Measurements from ENCODE around the gene ZNF483. TPM values are rescaled to one million over a fixed set of nuclear protein-coding genes. Genes with fewer than 3 reads are reported as not detected.

The ZNF483 gene
- total RNA-seq (10 to 100 TPM; 25.1 to 28.6 TPM), polyA plus RNA-seq (ENCODE audit: insufficient read depth, low read depth, low replicate concordance) (10.5 TPM)
- long read RNA-seq, donor 1, partial matches to known transcripts: 0 of 2 reads
- long read RNA-seq, donor 1, other reads (novel, unspliced or antisense): 0 of 2 reads
- long read RNA-seq, donor 2, partial matches to known transcripts: 6 of 13 reads
- long read RNA-seq, donor 2, other reads (novel, unspliced or antisense): 6 of 13 reads

DNA sequence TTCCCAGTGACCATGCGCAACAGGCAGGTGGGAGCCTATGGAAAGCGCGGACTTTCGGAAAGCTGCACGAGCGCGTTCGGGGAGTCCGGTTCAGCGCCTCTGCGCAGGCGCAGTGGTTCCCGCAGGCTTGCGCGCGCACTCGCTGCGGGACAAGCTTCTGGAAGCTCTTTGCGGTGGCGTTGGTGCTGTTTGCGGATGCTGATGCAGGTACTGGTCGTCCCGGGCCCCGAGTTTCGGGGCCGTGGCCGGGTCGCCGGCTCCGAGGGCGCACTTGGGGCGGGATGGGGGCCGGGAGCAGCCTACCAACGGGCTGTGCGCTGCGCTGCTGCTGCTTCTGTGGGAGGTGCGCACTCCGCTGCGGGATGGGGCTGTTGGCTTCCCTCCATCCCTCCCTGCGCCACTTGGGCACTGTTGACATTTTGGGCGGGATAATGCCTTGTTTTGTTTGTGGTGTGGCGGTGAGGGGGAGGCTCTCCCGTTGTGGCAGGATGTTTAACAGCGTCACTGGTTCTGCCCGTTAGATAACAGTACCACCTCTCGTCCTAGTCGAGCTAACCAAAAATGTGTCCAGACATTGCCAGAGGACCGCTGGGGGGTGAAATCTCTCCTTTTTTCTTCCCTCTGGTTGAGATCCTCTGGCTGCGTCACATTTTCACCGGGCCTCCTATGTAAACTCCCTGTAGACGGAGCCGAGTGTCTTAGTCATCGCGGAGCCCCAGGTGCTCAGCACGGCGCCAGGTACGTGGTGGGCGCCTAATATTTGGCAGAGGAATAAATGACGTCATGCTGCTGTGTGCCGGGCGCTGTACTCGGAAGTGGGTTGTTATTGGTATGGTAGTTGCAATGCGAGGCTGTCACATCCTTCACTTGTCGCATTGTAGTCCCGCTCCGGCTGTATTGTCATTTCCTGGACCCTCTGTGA lies at the start of gene ZNF483:
Gene ZNF483, plus strand, starts transcription at position 124 of the 922 bp plus-strand sequence. CDS start 2,217 bp downstream, outside the sequence.
- intact Hi-C loops (cut with DNase I; ENCODE audit: low total_unique reads): no loop called here
- DNase-seq: peak; percentile 88

DNA sequence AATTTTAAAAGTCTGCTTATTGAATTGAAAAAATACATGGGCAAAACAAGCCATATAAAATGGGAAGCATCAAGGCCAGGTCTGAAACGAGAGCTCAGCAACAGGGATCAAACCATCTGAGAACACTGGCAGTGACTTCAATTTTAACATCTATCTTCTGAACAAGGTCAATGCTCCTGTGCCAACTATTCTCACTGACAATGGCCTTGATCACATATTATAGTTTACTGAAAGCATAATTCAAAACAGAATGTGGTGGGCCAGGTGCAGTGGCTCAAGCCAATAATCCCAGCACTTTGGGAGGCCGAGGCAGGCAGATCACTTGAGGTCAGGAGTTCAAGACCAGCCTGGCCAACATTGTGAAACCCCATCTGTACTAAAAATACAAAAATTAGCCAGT lies 49.8 kb upstream of the ZNF483 start:
- 38 to 53% methylated on average over 2 of the region's 2 CpGs for WGBS, 2 donors
- intact Hi-C loops (cut with DNase I; ENCODE audit: low total_unique reads): no loop called here
- Histone ChIP-seq H3K36me3 (ENCODE audit: low read depth, missing control alignments) (no peaks in the 10 kb centered on the region), H3K27ac (no peak overlapping the region), H3K4me1 (peaks cover 10% of the 10 kb centered on the region), H3K27me3 (no peaks in the 10 kb centered on the region), H3K9me3 (no peaks in the 10 kb centered on the region), H3K4me3 (no peak overlapping the region)
- no peak for DNase-seq
- TF ChIP-seq POLR2A (IDR thresholded peaks at IDR 0.05): no peak
- no peak for TF ChIP-seq CTCF (IDR thresholded peaks at IDR 0.05)

More for the DNA sequence above, at the start of gene ZNF483:
- peak within 1 kb of the TSS; percentile 73 to 77 for H3K27ac ChIP-seq
- WGBS, 2 donors: 1% methylated on average over 25 to 65 of the region's 66 CpGs
- H3K4me3 ChIP-seq: peak within 1 kb of the TSS; percentile 70 to 89
- no peaks in the 10 kb centered on the region for H3K27me3 ChIP-seq
- no peaks in the 10 kb centered on the region for H3K9me3 ChIP-seq
- no peaks in the 10 kb centered on the region for H3K36me3 ChIP-seq (ENCODE audit: low read depth, missing control alignments)
- peaks cover 5% of the 10 kb centered on the region for H3K4me1 ChIP-seq
- no peak for TF ChIP-seq POLR2A (IDR thresholded peaks at IDR 0.05)
- TF ChIP-seq CTCF (IDR thresholded peaks at IDR 0.05): no peak

GRCh38 chr9:111477677-111478076 lies 47.3 kb upstream of the ZNF483 start:
- TF ChIP-seq POLR2A (IDR thresholded peaks at IDR 0.05) (no peak), CTCF (IDR thresholded peaks at IDR 0.05) (no peak)
- no peaks in the 10 kb centered on the region for H3K9me3 ChIP-seq
- H3K27ac ChIP-seq: no peak overlapping the region
- intact Hi-C loops (cut with DNase I; ENCODE audit: low total_unique reads): no loop called here
- H3K27me3 ChIP-seq: no peaks in the 10 kb centered on the region
- H3K36me3 ChIP-seq (ENCODE audit: low read depth, missing control alignments): no peaks in the 10 kb centered on the region
- 85 to 95% methylated on average over 3 of the region's 3 CpGs for WGBS, 2 donors
- no peak for DNase-seq
- peaks cover 17% of the 10 kb centered on the region for H3K4me1 ChIP-seq
- H3K4me3 ChIP-seq: no peak overlapping the region

DNA sequence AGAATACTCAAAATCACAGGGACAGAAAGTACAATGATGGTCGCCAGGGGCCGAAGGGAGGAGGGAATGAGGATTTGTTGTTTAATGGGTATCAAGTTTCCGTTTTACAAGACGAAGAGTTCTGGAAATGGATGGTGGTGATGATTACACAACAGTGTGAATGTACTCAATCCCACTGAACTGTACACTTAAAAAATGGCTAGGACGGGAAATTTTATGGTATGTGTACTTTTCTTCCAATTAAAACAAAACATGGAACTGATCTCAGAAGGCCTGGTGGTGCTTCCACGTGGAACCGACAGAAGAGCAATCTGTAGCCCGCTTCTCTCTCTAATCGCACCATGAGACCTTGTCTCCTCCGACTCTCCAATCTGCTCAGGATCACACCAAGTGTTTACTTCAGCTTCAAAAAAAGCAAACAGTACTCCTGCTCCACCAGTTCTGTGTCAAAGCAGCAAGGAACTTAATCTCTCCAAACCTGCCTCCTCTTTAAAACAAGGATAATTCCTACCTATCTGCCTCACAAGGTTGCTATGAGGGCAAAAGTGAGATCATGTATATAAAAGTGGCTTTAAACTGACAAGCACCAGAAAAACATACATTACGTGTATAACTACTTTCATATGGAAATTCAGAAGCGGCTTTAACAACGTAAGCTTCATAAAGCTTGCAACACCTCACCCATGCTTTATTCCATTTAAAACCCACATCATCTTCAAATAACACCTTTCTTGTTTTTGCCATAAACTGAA lies 42.9 kb upstream of the ZNF483 start:
- Histone ChIP-seq H3K27me3 (no peaks in the 10 kb centered on the region), H3K9me3 (no peaks in the 10 kb centered on the region), H3K4me3 (peak overlapping the region; percentile 95), H3K36me3 (ENCODE audit: low read depth, missing control alignments) (no peaks in the 10 kb centered on the region), H3K27ac (peak overlapping the region; percentile 99), H3K4me1 (peaks cover 8% of the 10 kb centered on the region)
- WGBS, 2 donors: 20 to 24% methylated on average over 13 of the region's 13 CpGs
- TF ChIP-seq CTCF (IDR thresholded peaks at IDR 0.05) (no peak), POLR2A (IDR thresholded peaks at IDR 0.05) (no peak)
- no peak for DNase-seq
- intact Hi-C loops (cut with DNase I; ENCODE audit: low total_unique reads): no loop called here

Data from testis (tissue), 5 donors.